Esophagus squamous epithelium (tissue), 5 donors: ENCODE results near the gene FES. TPM values are rescaled to one million over a fixed set of nuclear protein-coding genes. Genes with fewer than 3 reads are reported as not detected.

Experiments
- DNase-seq: peaks from one replicate; lab custom pipeline; 2025; lab: John Stamatoyannopoulos, UW
- H3K27ac ChIP-seq, 4 donors: fragments of 200-600 bp; sonication (generic); one replicate each; pipeline ENCODE4 v1.5.1; 2016 to 2019; ENCODE audit warnings: mild to moderate bottlenecking in 1 of 4
- H3K27me3 ChIP-seq, 4 donors: fragments of 200-600 bp; sonication (generic); 1 replicate in 3 of 4; 2 replicates in 1 of 4; pipeline versions ENCODE4 v1.5.1 to v1.6.0; 2017 to 2021; ENCODE audit warnings: antibody characterized with exemption in 1 of 4
- H3K36me3 ChIP-seq, 3 donors: fragments of 200-600 bp; sonication (generic); one replicate each; pipeline ENCODE4 v1.5.1; 2016 to 2019
- H3K4me1 ChIP-seq, 3 donors: fragments of 200-600 bp; sonication (generic); one replicate each; pipeline ENCODE4 v1.5.1; 2017 to 2019
- H3K4me3 ChIP-seq, 4 donors: fragments of 200-600 bp; sonication (generic); 1 replicate in 3 of 4; 2 replicates in 1 of 4; pipeline ENCODE4 v1.5.1; 2016 to 2019; ENCODE audit warnings: mild to moderate bottlenecking in 2 of 4, moderate library complexity in 1 of 4
- H3K9me3 ChIP-seq, 3 donors: fragments of 200-600 bp; sonication (generic); one replicate each; pipeline ENCODE4 v1.5.1; 2016 to 2019
- POLR2A ChIP-seq, 4 donors: fragments of 450-650 bp; IDR thresholded peaks; one replicate each; pipeline ENCODE4 v1.6.1; 2017; ENCODE audit warnings: antibody characterized with exemption in 4 of 4, mild to moderate bottlenecking in 4 of 4, moderate library complexity in 3 of 4
- WGBS, 2 donors: methylation state at CpG; one replicate each; pipeline ENCODE4 v1.1.5; 2018; 5-methylcytosine and 5-hydroxymethylcytosine counted together
- intact Hi-C: fragments of 100-400 bp; cut with DNase I; formaldehyde crosslinking; loops from one replicate; pipeline ENCODE4 v1.15.0; 2022
- total RNA-seq, 4 donors: library from RNA; depleted of rRNA; stranded (reverse); fragments of >200 nt; gene quantifications; one replicate each; pipeline ENCODE4 v1.1.0, GENCODE V29; 2016
- TF ChIP-seq, protein P1 (sequence below), 6 experiments: fragments of 450-650 bp in 4 of 6; fragments of 200-600 bp in 2 of 6; sonication (generic) in 2 of 6; IDR thresholded peaks; one replicate each; pipeline ENCODE4 v1.5.1; 2016 to 2019; ENCODE audit warnings: antibody characterized with exemption in 6 of 6, mild to moderate bottlenecking in 4 of 6, moderate library complexity in 4 of 6
- donor health status: DM: yes; HTN: yes; CAD: no.

Gene FES
- total RNA-seq, 4 donors from 2014 or later: 1.8 to 13.4 (median 9.7) TPM

DNA sequence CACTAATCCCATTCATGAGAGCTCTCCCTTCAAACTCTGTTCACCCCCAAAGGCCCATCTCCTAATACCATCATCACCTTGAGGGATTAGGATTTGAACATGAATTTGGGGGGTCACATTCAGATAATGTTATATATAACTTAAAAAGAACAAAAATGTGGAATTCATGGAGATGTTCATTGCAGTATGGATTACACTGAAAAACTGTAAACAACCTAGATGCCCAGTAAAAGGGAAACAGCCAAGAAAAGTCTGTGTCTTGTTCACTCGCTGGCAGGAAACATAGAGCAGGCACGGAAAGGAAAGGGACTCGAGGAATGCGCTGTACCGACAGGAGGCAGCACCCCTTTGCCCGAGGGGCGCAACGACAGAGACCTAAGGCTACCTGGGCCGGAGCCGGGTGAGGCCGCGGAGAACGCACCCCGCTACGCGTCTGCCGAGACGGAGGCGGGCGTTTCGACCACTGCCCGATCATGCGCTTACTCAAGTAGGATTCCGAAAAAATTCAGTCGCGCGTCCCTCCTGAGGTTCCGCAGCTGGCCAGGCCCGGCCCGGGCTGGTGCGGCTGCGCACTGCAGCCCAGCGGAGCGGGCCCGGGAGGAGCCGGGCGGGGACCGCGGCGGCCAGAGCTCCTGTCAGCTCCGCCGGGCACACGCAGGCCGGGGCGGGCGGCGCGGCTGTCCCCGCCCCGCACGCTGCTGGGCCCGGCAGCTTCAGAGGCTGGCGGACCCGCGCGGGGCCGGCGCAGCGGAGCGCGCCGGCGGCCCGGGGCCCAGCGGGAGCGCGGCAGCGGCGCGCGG lies 17.9 kb downstream of the FES start:
- H3K4me3 ChIP-seq: peak overlapping the region; percentile 74 to 99 (median 88)
- intact Hi-C loops: no loop called here
- H3K9me3 ChIP-seq: no peaks in the 10 kb centered on the region
- peak overlapping the region; percentile 90 to 97 (median 92) for H3K27ac ChIP-seq
- H3K4me1 ChIP-seq: peaks cover 14 to 34% (median 14%) of the 10 kb centered on the region in 3 donors
- peaks cover 11 to 25% (median 23%) of the 10 kb centered on the region in 3 donors for H3K36me3 ChIP-seq
- TF ChIP-seq POLR2A (IDR thresholded peaks at IDR 0.05): peak in 3 of 4 donors; percentile 31 to 56 (median 53)
- TF ChIP-seq, protein P1, sequence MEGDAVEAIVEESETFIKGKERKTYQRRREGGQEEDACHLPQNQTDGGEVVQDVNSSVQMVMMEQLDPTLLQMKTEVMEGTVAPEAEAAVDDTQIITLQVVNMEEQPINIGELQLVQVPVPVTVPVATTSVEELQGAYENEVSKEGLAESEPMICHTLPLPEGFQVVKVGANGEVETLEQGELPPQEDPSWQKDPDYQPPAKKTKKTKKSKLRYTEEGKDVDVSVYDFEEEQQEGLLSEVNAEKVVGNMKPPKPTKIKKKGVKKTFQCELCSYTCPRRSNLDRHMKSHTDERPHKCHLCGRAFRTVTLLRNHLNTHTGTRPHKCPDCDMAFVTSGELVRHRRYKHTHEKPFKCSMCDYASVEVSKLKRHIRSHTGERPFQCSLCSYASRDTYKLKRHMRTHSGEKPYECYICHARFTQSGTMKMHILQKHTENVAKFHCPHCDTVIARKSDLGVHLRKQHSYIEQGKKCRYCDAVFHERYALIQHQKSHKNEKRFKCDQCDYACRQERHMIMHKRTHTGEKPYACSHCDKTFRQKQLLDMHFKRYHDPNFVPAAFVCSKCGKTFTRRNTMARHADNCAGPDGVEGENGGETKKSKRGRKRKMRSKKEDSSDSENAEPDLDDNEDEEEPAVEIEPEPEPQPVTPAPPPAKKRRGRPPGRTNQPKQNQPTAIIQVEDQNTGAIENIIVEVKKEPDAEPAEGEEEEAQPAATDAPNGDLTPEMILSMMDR (IDR thresholded peaks at IDR 0.05): peak; percentile 77 to 86 (median 80)
- 0% methylated on average over 4 to 20 of the region's 71 CpGs for WGBS, 2 donors
- H3K27me3 ChIP-seq: no peaks in the 10 kb centered on the region
- DNase-seq: no peak

DNA sequence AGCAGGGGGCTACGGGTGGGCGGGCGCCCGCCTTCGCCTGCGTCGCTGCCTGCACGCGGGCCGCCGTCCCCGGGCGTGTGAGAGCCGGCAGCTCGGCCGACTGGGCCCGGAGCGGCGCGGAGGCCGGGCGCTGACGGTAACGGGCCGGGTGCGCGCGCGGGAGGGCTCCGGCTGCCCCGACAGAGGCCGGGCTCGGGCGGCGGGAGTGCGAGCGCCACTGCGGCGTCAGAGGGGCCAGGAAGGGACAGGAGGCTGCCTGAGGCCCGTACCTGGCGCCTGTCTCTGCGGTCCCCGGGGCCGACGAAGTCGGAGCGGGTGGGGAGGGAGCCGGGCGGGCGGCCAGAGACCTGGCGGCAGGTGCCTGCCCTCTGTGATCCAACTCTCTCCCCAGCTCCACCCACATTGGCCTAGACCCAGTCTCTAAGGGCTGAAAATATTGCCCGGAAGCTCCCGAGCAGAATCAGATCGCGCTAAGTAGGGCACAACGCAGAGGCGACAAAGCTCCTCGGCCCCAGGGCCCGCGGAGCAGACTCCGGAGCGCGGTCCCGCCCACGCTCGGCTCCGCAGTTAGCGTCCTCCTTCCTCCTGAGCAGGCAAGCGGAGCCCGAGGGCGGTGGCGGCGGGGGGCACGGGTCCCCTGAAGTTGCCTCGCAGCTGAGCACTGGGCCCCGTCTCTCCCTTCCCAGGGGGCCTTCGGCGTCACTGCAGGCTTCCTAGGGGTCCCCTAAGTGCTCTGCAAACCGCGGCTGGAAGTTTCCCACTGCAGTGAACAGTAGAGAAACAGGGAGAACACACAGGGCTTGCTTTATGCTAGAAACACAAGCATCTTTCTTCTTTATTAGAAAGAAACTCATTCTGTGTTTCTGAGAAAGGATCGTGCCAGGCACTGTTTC lies 18.8 kb downstream of the FES start, which contains the start of gene MAN2A2:
Gene MAN2A2 (plus strand): TSS at position 463 of the 893 bp plus-strand sequence. CDS start 906 bp downstream, outside the sequence.
- intact Hi-C loops: no loop called here
- Histone ChIP-seq H3K9me3 (no peaks in the 10 kb centered on the region), H3K36me3 (peaks cover 11 to 33% (median 27%) of the 10 kb centered on the region in 3 donors), H3K4me3 (peak within 1 kb of the TSS; percentile 74 to 99 (median 88)), H3K27me3 (no peaks in the 10 kb centered on the region), H3K4me1 (peaks cover 14 to 34% (median 14%) of the 10 kb centered on the region in 3 donors), H3K27ac (peak within 1 kb of the TSS; percentile 90 to 97 (median 92))
- WGBS, 2 donors: 0% methylated on average over 11 to 13 of the region's 81 CpGs
- TF ChIP-seq, protein P1 (IDR thresholded peaks at IDR 0.05): no peak
- TF ChIP-seq POLR2A (IDR thresholded peaks at IDR 0.05): peak in 1 of 4 donors; percentile 52
- DNase-seq: no peak

DNA sequence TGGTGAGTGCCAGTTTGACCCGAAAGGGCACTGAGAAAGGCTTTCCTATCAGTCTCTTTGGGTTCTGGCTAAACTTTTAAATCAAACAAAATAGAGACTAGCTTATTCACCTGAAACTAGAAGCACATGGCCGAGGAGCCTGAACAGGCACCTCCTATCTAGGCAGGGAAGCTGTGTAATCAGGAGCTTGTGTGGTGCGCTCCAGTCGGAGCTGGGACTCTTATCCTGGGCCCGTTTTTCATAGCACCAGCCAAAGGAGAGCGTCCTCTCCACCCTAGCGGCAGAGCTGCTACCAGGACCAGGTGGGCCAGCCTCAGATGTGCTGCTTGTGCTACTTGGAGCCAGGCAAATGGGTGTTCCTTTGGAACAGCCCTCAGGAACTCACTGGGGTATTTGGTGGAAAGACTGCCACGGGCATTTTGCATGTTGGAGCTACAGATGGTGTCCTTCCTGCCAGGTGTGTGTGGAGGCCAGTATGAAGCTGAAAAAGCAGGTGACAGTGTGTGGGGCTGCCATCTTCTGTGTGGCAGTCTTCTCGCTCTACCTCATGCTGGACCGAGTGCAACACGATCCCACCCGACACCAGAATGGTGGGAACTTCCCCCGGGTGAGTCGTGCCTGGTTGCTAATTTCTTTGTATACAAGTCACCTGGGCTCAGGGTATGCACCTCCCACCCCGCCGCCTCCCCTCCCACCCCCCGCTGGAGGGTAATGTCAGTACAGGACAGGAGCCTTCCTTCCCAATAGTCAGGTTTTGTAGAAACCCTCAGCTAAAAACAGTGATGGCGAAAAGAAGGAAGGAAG lies 19.6 kb downstream of the FES start:
- H3K4me3 ChIP-seq: peak overlapping the region; percentile 74 to 99 (median 88)
- DNase-seq: no peak
- H3K9me3 ChIP-seq: no peaks in the 10 kb centered on the region
- intact Hi-C loops: no loop called here
- H3K36me3 ChIP-seq: peaks cover 11 to 42% (median 27%) of the 10 kb centered on the region in 3 donors
- TF ChIP-seq, protein P1 (IDR thresholded peaks at IDR 0.05): peak in 1 of 6 experiments; percentile 23
- no peak for TF ChIP-seq POLR2A (IDR thresholded peaks at IDR 0.05)
- H3K27ac ChIP-seq: peak overlapping the region; percentile 90 to 97 (median 91)
- H3K4me1 ChIP-seq: peaks cover 14 to 34% (median 14%) of the 10 kb centered on the region in 3 donors
- no peaks in the 10 kb centered on the region for H3K27me3 ChIP-seq
- 44 to 54% methylated on average over 6 to 10 of the region's 18 CpGs for WGBS, 2 donors

DNA sequence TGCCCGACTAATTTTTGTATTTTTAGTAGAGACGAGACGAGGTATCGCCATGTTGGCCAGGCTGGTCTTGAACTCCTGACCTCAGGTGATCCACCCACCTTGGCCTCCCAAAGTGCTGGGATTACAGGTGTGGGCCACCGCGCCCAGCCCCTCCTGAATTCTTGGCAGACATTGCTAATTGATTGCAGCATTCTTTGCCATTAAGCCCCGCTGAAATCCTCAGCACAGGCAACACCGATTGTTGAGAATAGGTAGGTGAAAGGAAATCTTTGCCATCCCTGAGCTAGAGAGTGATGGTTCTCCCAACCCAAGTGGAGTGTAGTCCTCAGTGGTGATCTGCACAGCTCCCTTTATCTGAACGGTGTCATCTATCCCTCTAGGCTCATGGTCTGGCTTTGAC lies 20.4 kb downstream of the FES start:
- peaks cover 11 to 50% (median 27%) of the 10 kb centered on the region in 3 donors for H3K36me3 ChIP-seq
- TF ChIP-seq POLR2A (IDR thresholded peaks at IDR 0.05): no peak
- TF ChIP-seq, protein P1 (IDR thresholded peaks at IDR 0.05): no peak
- WGBS, 2 donors: 82 to 89% methylated on average over 3 to 8 of the region's 9 CpGs
- no peaks in the 10 kb centered on the region for H3K27me3 ChIP-seq
- peaks cover 14 to 34% (median 14%) of the 10 kb centered on the region in 3 donors for H3K4me1 ChIP-seq
- H3K4me3 ChIP-seq: no peak overlapping the region
- intact Hi-C loops: no loop called here
- no peak overlapping the region for H3K27ac ChIP-seq
- no peak for DNase-seq
- H3K9me3 ChIP-seq: no peaks in the 10 kb centered on the region
